ENCODE data around the gene RRBP1.

DNA sequence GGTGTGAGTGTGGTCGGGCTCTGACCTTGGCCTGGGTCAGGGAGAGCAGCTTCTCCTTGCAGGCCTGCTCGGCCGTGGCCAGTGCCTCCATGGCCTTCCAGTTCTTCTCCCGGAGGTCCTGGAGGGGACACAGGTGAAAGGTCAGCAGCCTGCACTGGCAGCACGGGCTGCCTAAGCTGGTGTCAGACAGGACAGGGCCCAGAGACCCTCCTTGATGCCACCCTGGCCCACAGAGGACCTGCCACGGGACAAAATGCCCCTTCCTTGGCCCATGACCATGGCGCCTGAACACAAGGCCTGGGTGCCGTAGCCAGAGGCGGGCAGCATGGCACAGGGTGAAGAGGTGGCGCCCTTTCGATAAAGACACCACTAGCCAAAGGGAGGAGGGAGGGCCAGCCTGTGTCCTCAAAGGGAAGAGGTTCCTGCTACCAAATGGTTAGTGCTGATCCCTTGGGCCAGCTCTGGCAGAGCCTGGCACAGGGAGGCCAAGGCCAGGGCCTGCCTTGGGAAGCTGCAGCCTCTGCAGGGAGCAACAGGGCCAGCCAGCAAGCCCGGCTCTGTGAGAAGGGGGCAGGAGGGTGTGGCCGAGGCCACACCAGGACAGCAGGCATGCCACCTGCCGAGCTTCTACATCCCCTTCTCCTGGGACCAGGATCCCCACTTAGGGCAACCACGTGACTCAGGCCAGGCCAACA is 57.3 kb downstream of the RRBP1 start:
- TF ChIP-seq, protein P1, sequence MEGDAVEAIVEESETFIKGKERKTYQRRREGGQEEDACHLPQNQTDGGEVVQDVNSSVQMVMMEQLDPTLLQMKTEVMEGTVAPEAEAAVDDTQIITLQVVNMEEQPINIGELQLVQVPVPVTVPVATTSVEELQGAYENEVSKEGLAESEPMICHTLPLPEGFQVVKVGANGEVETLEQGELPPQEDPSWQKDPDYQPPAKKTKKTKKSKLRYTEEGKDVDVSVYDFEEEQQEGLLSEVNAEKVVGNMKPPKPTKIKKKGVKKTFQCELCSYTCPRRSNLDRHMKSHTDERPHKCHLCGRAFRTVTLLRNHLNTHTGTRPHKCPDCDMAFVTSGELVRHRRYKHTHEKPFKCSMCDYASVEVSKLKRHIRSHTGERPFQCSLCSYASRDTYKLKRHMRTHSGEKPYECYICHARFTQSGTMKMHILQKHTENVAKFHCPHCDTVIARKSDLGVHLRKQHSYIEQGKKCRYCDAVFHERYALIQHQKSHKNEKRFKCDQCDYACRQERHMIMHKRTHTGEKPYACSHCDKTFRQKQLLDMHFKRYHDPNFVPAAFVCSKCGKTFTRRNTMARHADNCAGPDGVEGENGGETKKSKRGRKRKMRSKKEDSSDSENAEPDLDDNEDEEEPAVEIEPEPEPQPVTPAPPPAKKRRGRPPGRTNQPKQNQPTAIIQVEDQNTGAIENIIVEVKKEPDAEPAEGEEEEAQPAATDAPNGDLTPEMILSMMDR (IDR thresholded peaks at IDR 0.05) = no peak
- TF ChIP-seq POLR2A (IDR thresholded peaks at IDR 0.05) (no peak), POLR2AphosphoS5 (IDR thresholded peaks at IDR 0.05; ENCODE audit: insufficient read depth in 1 of 2, low read depth in 1 of 2) (no peak)

Measured in vagina (tissue), 2 donors.